GM18907 (cell line): Measurements from ENCODE around the gene CDKN2C.
"Not testable (repeated sequence)": the region's sequence is repeated elsewhere in the genome, so short reads cannot be mapped to it uniquely, and the experiment has no call there.

Experiments used
- ATAC-seq: cut with Tn5 transposase; IDR thresholded peaks from one replicate; pipeline ENCODE4 v1.9.1; 2021; ENCODE audit warnings: mild to moderate bottlenecking, moderate library complexity; ENCODE audit not compliant: unreplicated experiment

Gene CDKN2C

GRCh38 chr1:50969611-50970508 is at the start of gene CDKN2C:
TSS of gene CDKN2C (plus strand) at chr1:50970245. CDS start at chr1:50970369, 124 bp downstream.
- peak; percentile 34 for ATAC-seq

GRCh38 chr1:50920409-50920808 is 49.6 kb upstream of the CDKN2C start:
- ATAC-seq: no peak

GRCh38 chr1:50921029-50921428 is 49.0 kb upstream of the CDKN2C start:
- ATAC-seq: no peak

GRCh38 chr1:50923564-50923963 is 46.5 kb upstream of the CDKN2C start:
- no peak for ATAC-seq

- no peak for ATAC-seq
Observed at GRCh38 chr1:50929376-50929958, 40.6 kb upstream of the CDKN2C start.

GRCh38 chr1:50930193-50930592 is 39.9 kb upstream of the CDKN2C start:
- ATAC-seq: peak; percentile 66

GRCh38 chr1:50930965-50931737 is 38.9 kb upstream of the CDKN2C start:
- no peak for ATAC-seq

GRCh38 chr1:50932043-50932442 is 38.0 kb upstream of the CDKN2C start:
- ATAC-seq: not testable (repeated sequence)

- not testable (repeated sequence) for ATAC-seq
Observed at GRCh38 chr1:50933770-50934169, 36.3 kb upstream of the CDKN2C start.

GRCh38 chr1:50934838-50935237 is 35.2 kb upstream of the CDKN2C start:
- no peak for ATAC-seq

GRCh38 chr1:50935276-50935675 is 34.8 kb upstream of the CDKN2C start:
- not testable (repeated sequence) for ATAC-seq

- ATAC-seq: no peak
Observed at GRCh38 chr1:50936321-50936720, 33.7 kb upstream of the CDKN2C start.

- no peak for ATAC-seq
Observed at GRCh38 chr1:50940291-50940690, 29.8 kb upstream of the CDKN2C start.

GRCh38 chr1:50942334-50942733 is 27.7 kb upstream of the CDKN2C start:
- no peak for ATAC-seq

- ATAC-seq: no peak
Observed at GRCh38 chr1:50949286-50949982, 20.6 kb upstream of the CDKN2C start.

- no peak for ATAC-seq
Observed at GRCh38 chr1:50950396-50950795, 19.6 kb upstream of the CDKN2C start.

- not testable (repeated sequence) for ATAC-seq
Observed at GRCh38 chr1:50952566-50952965, 17.5 kb upstream of the CDKN2C start.

- no peak for ATAC-seq
Observed at GRCh38 chr1:50955116-50955515, 14.9 kb upstream of the CDKN2C start.

- no peak for ATAC-seq
Observed at GRCh38 chr1:50959303-50959912, 10.6 kb upstream of the CDKN2C start.
